Measurements from ENCODE around the gene NOX5.

- no peak for TF ChIP-seq CTCF (IDR thresholded peaks at IDR 0.05)
- no peak for TF ChIP-seq EP300 (IDR thresholded peaks at IDR 0.05)
- TF ChIP-seq POLR2A (IDR thresholded peaks at IDR 0.05) = no peak
These were observed 68.1 kb downstream of the NOX5 start for GRCh38 chr15:69082554-69082953.
